ENCODE results near the gene ARRDC5. TPM values are rescaled to one million over a fixed set of nuclear protein-coding genes. Genes with fewer than 3 reads are reported as not detected.
A peak's percentile ranks its signal among the peaks of the same experiment; 100 is the strongest.
"Not testable (repeated sequence)": the region's sequence is repeated elsewhere in the genome, so short reads cannot be mapped to it uniquely, and the experiment has no call there.

ARRDC5 gene
- polyA plus RNA-seq, 3 donors = 0.46 to 3.9 (median 1.0) TPM

GRCh38 chr19:4941638-4942169, 39.0 kb upstream of the ARRDC5 start:
- H2AFZ ChIP-seq (ENCODE audit: insufficient read depth, low read depth, low read length, poor library complexity, severe bottlenecking); H3K9me3 ChIP-seq (replicated peaks in 1 of 2; ENCODE audit: control insufficient read depth in 1 of 2, insufficient read depth in 1 of 2, low read length in 2 of 2); DNase-seq; H3K27me3 Mint-ChIP-seq (ENCODE audit: low read depth in 3 of 3); H3K4me1 ChIP-seq (ENCODE audit: control insufficient read depth in 1 of 2, insufficient read depth in 2 of 2, low read length in 2 of 2); H3K27me3 ChIP-seq (ENCODE audit: control insufficient read depth in 2 of 2, insufficient read depth in 2 of 2, low read length in 2 of 2); H3K27ac ChIP-seq (ENCODE audit: low read depth in 1 of 2, low read length in 2 of 2); H4K20me1 ChIP-seq (ENCODE audit: insufficient read depth, low read length); intact Hi-C loops (cut with micrococcal nuclease); H3K27ac Mint-ChIP-seq; H3K4me1 Mint-ChIP-seq; H3K9ac ChIP-seq (ENCODE audit: insufficient read depth, low read length, poor library complexity, severe bottlenecking); H3K9me3 Mint-ChIP-seq; H3K4me3 Mint-ChIP-seq; H3K4me3 ChIP-seq (replicated peaks in 1 of 3; ENCODE audit: low read depth in 2 of 3, low read length in 3 of 3); H3K4me2 ChIP-seq (replicated peaks; ENCODE audit: extremely low read depth, low read length, poor library complexity, severe bottlenecking): not testable (repeated sequence)
- Histone ChIP-seq H3K36me3 (replicated peaks in 1 of 2; ENCODE audit: control insufficient read depth in 1 of 2, insufficient read depth in 2 of 2, low read length in 2 of 2) (peaks cover 21 to 73% of the 10 kb centered on the region in 2 donors), H3K79me2 (ENCODE audit: insufficient read depth, low read length) (peaks cover 52% of the 10 kb centered on the region)
- peaks cover 43 to 87% of the 10 kb centered on the region in 2 donors for H3K36me3 Mint-ChIP-seq
- 97% methylated on average over 23 of the region's 35 CpGs for WGBS (ENCODE audit: insufficient coverage)

GRCh38 chr19:4939466-4939865, 36.8 kb upstream of the ARRDC5 start:
- Histone ChIP-seq H2AFZ (ENCODE audit: insufficient read depth, low read depth, low read length, poor library complexity, severe bottlenecking) (no peak overlapping the region), H3K9ac (ENCODE audit: insufficient read depth, low read length, poor library complexity, severe bottlenecking) (no peak overlapping the region), H3K9me3 (replicated peaks in 1 of 2; ENCODE audit: control insufficient read depth in 1 of 2, insufficient read depth in 1 of 2, low read length in 2 of 2) (no peaks in the 10 kb centered on the region), H3K36me3 (replicated peaks in 1 of 2; ENCODE audit: control insufficient read depth in 1 of 2, insufficient read depth in 2 of 2, low read length in 2 of 2) (peaks cover 21 to 73% of the 10 kb centered on the region in 2 donors), H3K27me3 (ENCODE audit: control insufficient read depth in 2 of 2, insufficient read depth in 2 of 2, low read length in 2 of 2) (no peaks in the 10 kb centered on the region), H3K4me2 (replicated peaks; ENCODE audit: extremely low read depth, low read length, poor library complexity, severe bottlenecking) (no peak overlapping the region), H3K79me2 (ENCODE audit: insufficient read depth, low read length) (peaks cover 68% of the 10 kb centered on the region), H3K27ac (ENCODE audit: low read depth in 1 of 2, low read length in 2 of 2) (peak overlapping the region in 1 of 2 donors; percentile 36), H3K4me3 (replicated peaks in 1 of 3; ENCODE audit: low read depth in 2 of 3, low read length in 3 of 3) (no peak overlapping the region), H4K20me1 (ENCODE audit: insufficient read depth, low read length) (no peaks in the 10 kb centered on the region), H3K4me1 (ENCODE audit: control insufficient read depth in 1 of 2, insufficient read depth in 2 of 2, low read length in 2 of 2) (no peaks in the 10 kb centered on the region)
- H3K9me3 Mint-ChIP-seq = peaks cover 0 to 1% (median 0%) of the 10 kb centered on the region in 7 donors
- peaks cover 47 to 86% of the 10 kb centered on the region in 2 donors for H3K36me3 Mint-ChIP-seq
- H3K4me1 Mint-ChIP-seq = no peaks in the 10 kb centered on the region
- intact Hi-C loops (cut with micrococcal nuclease) = no loop called here
- TF ChIP-seq CTCF (IDR thresholded peaks at IDR 0.05) = no peak
- WGBS (ENCODE audit: insufficient coverage) = 100% methylated on average over 1 of the region's 7 CpGs
- no peak for DNase-seq
- H3K27ac Mint-ChIP-seq = peak overlapping the region in 3 of 7 donors; percentile 62 to 79 (median 78)
- H3K4me3 Mint-ChIP-seq = no peak overlapping the region
- H3K27me3 Mint-ChIP-seq (ENCODE audit: low read depth in 3 of 3) = no peaks in the 10 kb centered on the region

GRCh38 chr19:4938461-4938860, 35.8 kb upstream of the ARRDC5 start:
- H4K20me1 ChIP-seq (ENCODE audit: insufficient read depth, low read length); H3K4me1 ChIP-seq (ENCODE audit: control insufficient read depth in 1 of 2, insufficient read depth in 2 of 2, low read length in 2 of 2); H3K9ac ChIP-seq (ENCODE audit: insufficient read depth, low read length, poor library complexity, severe bottlenecking); H3K27me3 ChIP-seq (ENCODE audit: control insufficient read depth in 2 of 2, insufficient read depth in 2 of 2, low read length in 2 of 2); H3K4me3 Mint-ChIP-seq; H2AFZ ChIP-seq (ENCODE audit: insufficient read depth, low read depth, low read length, poor library complexity, severe bottlenecking); H3K4me3 ChIP-seq (replicated peaks in 1 of 3; ENCODE audit: low read depth in 2 of 3, low read length in 3 of 3); H3K27me3 Mint-ChIP-seq (ENCODE audit: low read depth in 3 of 3); H3K4me2 ChIP-seq (replicated peaks; ENCODE audit: extremely low read depth, low read length, poor library complexity, severe bottlenecking); H3K27ac ChIP-seq (ENCODE audit: low read depth in 1 of 2, low read length in 2 of 2); DNase-seq; H3K9me3 Mint-ChIP-seq; intact Hi-C loops (cut with micrococcal nuclease); H3K9me3 ChIP-seq (replicated peaks in 1 of 2; ENCODE audit: control insufficient read depth in 1 of 2, insufficient read depth in 1 of 2, low read length in 2 of 2); H3K4me1 Mint-ChIP-seq: not testable (repeated sequence)
- 100% methylated on average over 1 of the region's 4 CpGs for WGBS (ENCODE audit: insufficient coverage)
- H3K79me2 ChIP-seq (ENCODE audit: insufficient read depth, low read length) = peaks cover 78% of the 10 kb centered on the region
- peaks cover 26 to 69% of the 10 kb centered on the region in 2 donors for H3K36me3 ChIP-seq (replicated peaks in 1 of 2; ENCODE audit: control insufficient read depth in 1 of 2, insufficient read depth in 2 of 2, low read length in 2 of 2)
- Mint-ChIP-seq H3K27ac (peak overlapping the region in 3 of 7 donors; percentile 9 to 56 (median 52)), H3K36me3 (peaks cover 48 to 85% of the 10 kb centered on the region in 2 donors)
